Ectodermal cell (in vitro differentiated cells): Measurements from ENCODE around the gene UIMC1.

ENCODE experiments used
- H3K27ac ChIP-seq: 2 replicates; pipeline ENCODE4 v1.7.0; 2013; ENCODE audit warnings: mild to moderate bottlenecking, low read depth, low read length; ENCODE audit not compliant: insufficient read depth, poor library complexity, severe bottlenecking
- H3K27me3 ChIP-seq: 2 replicates; pipeline ENCODE4 v1.7.0; 2013; ENCODE audit warnings: mild to moderate bottlenecking, low read length; ENCODE audit not compliant: insufficient read depth, control insufficient read depth, poor library complexity, severe bottlenecking
- H3K36me3 ChIP-seq: one replicate; pipeline ENCODE4 v1.7.0; 2013; ENCODE audit warnings: low read length; ENCODE audit not compliant: control insufficient read depth, insufficient read depth
- H3K4me1 ChIP-seq: one replicate; pipeline ENCODE4 v1.7.0; 2013; ENCODE audit warnings: low read length; ENCODE audit not compliant: control insufficient read depth, insufficient read depth
- H3K4me3 ChIP-seq: 2 replicates; pipeline ENCODE4 v1.7.0; 2013; ENCODE audit warnings: low read depth, low read length, control low read depth; ENCODE audit not compliant: insufficient read depth
- H3K9me3 ChIP-seq: 2 replicates; pipeline ENCODE4 v1.7.0; 2013; ENCODE audit warnings: mild to moderate bottlenecking, low read length, moderate library complexity; ENCODE audit not compliant: control insufficient read depth
- WGBS, 2 experiments: methylation state at CpG; one replicate each; pipeline ENCODE4 v1.1.7; 2013; ENCODE audit warnings: missing lambda C conversion rate in 2 of 2; 5-methylcytosine and 5-hydroxymethylcytosine counted together

The UIMC1 gene

DNA sequence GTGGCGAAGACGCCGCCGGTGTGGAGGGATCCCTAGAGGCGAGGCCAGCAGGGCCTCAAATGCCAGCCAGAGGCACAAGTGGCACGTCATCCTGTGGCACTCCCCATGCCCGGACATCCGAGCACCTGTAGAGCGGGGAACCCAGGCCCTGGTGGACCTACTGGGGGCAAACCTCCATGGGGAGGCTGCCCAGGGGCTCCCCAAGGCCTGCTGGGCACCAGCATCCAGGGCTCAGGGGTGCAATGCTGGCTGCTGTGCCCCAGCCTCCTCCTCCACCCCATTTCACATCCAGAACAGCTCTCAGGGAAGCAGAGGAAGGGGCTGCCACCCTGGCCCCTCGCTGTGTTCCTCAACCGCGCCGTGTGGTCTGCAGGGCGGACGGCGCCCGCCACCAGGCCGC lies 151.0 kb downstream of the UIMC1 start:
- H3K27me3 ChIP-seq, result no peaks in the 10 kb centered on the region
- peaks cover 5% of the 10 kb centered on the region for H3K4me1 ChIP-seq
- no peak overlapping the region for H3K27ac ChIP-seq
- no peaks in the 10 kb centered on the region for H3K36me3 ChIP-seq
- no peaks in the 10 kb centered on the region for H3K9me3 ChIP-seq
- H3K4me3 ChIP-seq, result no peak overlapping the region
- 90 to 96% methylated on average over 18 of the region's 18 CpGs for WGBS, 2 experiments
